ES-I3 (cell line): ENCODE measurements around the gene COBL.

Source experiments
- H3K36me3 ChIP-seq: 2 replicates; pipeline ENCODE4 v1.6.1; 2013; ENCODE audit warnings: mild to moderate bottlenecking, low read length, control low read depth, moderate library complexity; ENCODE audit not compliant: insufficient read depth
- H3K4me1 ChIP-seq: 2 replicates; pipeline ENCODE4 v1.6.1; 2013; ENCODE audit warnings: mild to moderate bottlenecking, control low read depth, low read length; ENCODE audit not compliant: insufficient read depth
- H3K9ac ChIP-seq: 2 replicates; pipeline ENCODE4 v1.6.1; 2013; ENCODE audit warnings: low read depth, mild to moderate bottlenecking, low read length, moderate library complexity
- H3K9me3 ChIP-seq: 2 replicates; pipeline ENCODE4 v1.6.1; 2013; ENCODE audit warnings: mild to moderate bottlenecking, low read length, moderate library complexity; ENCODE audit not compliant: control insufficient read depth, insufficient read depth

COBL gene

GRCh38 chr7:51279391-51280023 is 37.1 kb downstream of the COBL start:
- Histone ChIP-seq H3K9ac (no peak overlapping the region), H3K4me1 (peaks cover 5% of the 10 kb centered on the region), H3K9me3 (no peaks in the 10 kb centered on the region), H3K36me3 (no peaks in the 10 kb centered on the region)

GRCh38 chr7:51278797-51279196 is 37.8 kb downstream of the COBL start:
- no peak overlapping the region for H3K9ac ChIP-seq
- H3K4me1 ChIP-seq, result peaks cover 5% of the 10 kb centered on the region
- no peaks in the 10 kb centered on the region for H3K36me3 ChIP-seq
- H3K9me3 ChIP-seq, result no peaks in the 10 kb centered on the region

DNA sequence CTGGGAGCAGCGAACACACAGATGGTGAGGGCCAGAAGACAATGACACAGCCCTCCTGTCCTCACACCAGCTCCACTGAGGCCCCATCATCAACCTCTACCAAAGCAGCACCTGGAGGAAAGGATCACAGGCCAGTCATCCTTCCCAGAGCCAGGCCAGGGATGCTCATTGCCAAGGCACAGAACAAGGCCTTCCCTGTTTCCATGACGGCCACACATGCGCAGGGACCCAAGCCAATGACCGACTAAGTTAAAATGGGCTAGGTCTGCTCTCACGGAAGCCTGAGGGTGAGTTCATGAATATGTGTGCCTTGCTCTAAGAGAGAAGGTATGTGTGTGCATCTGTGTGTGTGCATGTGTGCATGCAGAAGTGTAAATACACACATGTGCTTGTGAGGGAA is 39.6 kb downstream of the COBL start:
- H3K9me3 ChIP-seq, result no peaks in the 10 kb centered on the region
- H3K9ac ChIP-seq, result no peak overlapping the region
- peaks cover 5% of the 10 kb centered on the region for H3K4me1 ChIP-seq
- H3K36me3 ChIP-seq, result no peaks in the 10 kb centered on the region

GRCh38 chr7:51276091-51276605 is 40.5 kb downstream of the COBL start:
- Histone ChIP-seq H3K4me1 (peaks cover 5% of the 10 kb centered on the region), H3K36me3 (no peaks in the 10 kb centered on the region), H3K9ac (no peak overlapping the region), H3K9me3 (no peaks in the 10 kb centered on the region)

GRCh38 chr7:51275532-51275931 is 41.1 kb downstream of the COBL start:
- Histone ChIP-seq H3K9ac (no peak overlapping the region), H3K36me3 (no peaks in the 10 kb centered on the region), H3K4me1 (peaks cover 4% of the 10 kb centered on the region), H3K9me3 (no peaks in the 10 kb centered on the region)

DNA sequence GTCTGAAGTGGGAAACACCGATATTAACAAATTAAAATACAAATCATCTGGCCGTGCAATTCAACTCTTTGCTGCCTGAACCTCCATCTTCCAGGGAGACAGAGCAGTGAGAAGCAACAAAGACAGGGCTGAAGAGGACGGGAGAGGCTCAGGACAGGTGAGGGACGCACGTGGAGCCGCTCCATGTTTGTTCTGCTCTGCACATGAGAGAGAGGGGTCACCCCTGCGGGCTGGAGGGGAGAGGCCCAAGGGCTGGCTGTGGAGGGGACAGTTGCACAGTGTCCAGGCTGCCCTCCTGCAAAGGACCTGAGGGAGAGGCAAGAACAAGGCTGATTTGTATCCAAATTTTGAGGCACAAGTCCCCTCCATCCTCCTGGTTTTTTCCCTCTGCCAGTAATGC is 41.7 kb downstream of the COBL start:
- no peaks in the 10 kb centered on the region for H3K9me3 ChIP-seq
- no peaks in the 10 kb centered on the region for H3K36me3 ChIP-seq
- H3K4me1 ChIP-seq, result no peaks in the 10 kb centered on the region; the same call in 1 of the 2 replicates
- no peak overlapping the region for H3K9ac ChIP-seq

GRCh38 chr7:51274001-51274400 is 42.6 kb downstream of the COBL start:
- Histone ChIP-seq H3K9me3 (no peaks in the 10 kb centered on the region), H3K36me3 (no peaks in the 10 kb centered on the region), H3K9ac (no peak overlapping the region), H3K4me1 (no peaks in the 10 kb centered on the region; the same call in 1 of the 2 replicates)

DNA sequence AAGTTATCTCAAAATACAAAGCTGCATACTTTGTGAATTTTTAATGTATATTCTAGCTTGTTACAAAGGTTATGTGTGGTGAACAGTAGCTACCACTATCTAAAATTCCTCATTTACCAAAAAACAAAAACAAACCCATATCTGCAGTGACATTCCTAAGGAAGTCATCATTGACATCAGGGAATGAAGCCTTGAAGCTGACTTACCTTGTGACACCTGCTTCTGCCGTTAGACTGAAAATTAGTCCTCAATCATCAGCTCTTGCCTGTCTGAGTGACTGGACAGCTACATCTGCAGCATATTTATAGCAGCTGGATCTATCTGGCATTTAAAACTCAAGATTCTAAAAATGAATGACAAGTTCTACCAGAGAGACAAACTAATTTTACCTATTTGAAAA is 43.2 kb downstream of the COBL start:
- H3K9me3 ChIP-seq, result no peaks in the 10 kb centered on the region
- no peaks in the 10 kb centered on the region for H3K36me3 ChIP-seq
- no peaks in the 10 kb centered on the region for H3K4me1 ChIP-seq

DNA sequence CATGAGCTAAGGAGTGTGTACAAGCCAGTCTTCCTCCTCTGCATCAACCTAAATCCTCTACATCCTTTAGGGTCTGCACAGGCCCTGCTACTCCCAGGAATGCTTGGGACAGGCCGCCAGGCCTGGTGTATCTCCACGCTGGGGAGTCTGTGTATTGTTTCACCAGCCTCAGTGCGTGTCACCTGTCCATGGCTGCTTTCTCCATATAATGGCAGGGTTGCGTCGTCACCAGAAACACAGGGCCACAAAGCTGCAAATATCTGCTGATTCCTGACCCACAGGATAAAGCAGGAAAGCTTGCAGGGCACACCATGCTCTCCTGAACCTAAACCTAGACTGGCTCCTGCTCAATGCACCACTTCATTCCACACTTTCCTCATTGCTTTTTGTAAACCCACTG is 45.6 kb downstream of the COBL start:
- H3K4me1 ChIP-seq, result no peaks in the 10 kb centered on the region
- no peaks in the 10 kb centered on the region; the same call in 1 of the 2 replicates for H3K9me3 ChIP-seq
- H3K9ac ChIP-seq, result no peak overlapping the region
- H3K36me3 ChIP-seq, result no peaks in the 10 kb centered on the region

More for the DNA sequence above, 43.2 kb downstream of the COBL start:
- no peak overlapping the region for H3K9ac ChIP-seq

DNA sequence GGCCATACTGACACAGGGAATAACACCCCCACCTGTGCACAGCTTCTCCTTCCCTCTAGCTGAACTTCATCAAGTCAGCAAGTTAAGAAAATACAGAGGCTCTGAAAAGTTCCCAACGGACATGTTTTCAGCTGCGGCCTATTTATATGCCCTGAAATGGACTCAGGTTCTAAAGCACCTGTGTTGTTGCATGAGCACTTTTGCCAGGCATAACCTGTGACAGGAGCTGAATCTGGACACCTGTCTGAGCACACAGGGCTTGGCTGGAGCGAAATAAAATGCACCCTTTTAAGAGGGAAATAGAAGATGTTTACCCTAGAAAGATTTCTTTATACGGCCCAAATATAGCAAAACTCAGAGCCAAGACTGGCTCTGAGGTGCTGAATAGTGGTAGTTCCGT is 46.7 kb downstream of the COBL start:
- no peaks in the 10 kb centered on the region for H3K36me3 ChIP-seq
- no peaks in the 10 kb centered on the region; the same call in 1 of the 2 replicates for H3K9me3 ChIP-seq
- H3K9ac ChIP-seq, result no peak overlapping the region
- no peaks in the 10 kb centered on the region for H3K4me1 ChIP-seq

DNA sequence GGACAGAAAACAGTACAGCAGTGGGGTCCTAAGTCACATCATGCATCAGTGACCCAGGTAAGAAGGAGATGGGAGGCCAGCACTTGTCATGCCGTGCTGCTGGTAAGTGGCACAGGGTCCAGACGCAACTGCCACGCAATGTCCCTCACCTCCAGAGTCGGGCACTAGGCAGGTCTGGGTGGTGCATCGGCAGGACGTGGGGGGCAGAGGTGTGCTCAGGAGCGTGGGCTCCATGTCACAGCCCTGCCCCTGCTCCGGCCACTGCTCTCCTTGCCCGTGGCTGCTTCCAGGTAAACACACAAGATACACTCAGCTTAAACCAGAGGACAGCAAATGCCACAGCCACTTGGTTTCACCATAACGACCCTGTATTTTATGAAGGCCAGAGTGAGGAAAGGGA is 47.3 kb downstream of the COBL start:
- H3K4me1 ChIP-seq, result no peaks in the 10 kb centered on the region
- no peak overlapping the region for H3K9ac ChIP-seq
- H3K9me3 ChIP-seq, result no peaks in the 10 kb centered on the region; the same call in 1 of the 2 replicates
- H3K36me3 ChIP-seq, result no peaks in the 10 kb centered on the region

GRCh38 chr7:51268859-51269258 is 47.8 kb downstream of the COBL start:
- Histone ChIP-seq H3K4me1 (no peaks in the 10 kb centered on the region), H3K9ac (no peak overlapping the region), H3K36me3 (no peaks in the 10 kb centered on the region), H3K9me3 (no peaks in the 10 kb centered on the region; the same call in 1 of the 2 replicates)

- H3K4me1 ChIP-seq, result no peaks in the 10 kb centered on the region
- H3K9me3 ChIP-seq, result no peaks in the 10 kb centered on the region; the same call in 1 of the 2 replicates
- H3K36me3 ChIP-seq, result no peaks in the 10 kb centered on the region
- H3K9ac ChIP-seq, result no peak overlapping the region
These were observed 49.4 kb downstream of the COBL start for GRCh38 chr7:51267169-51267568.

DNA sequence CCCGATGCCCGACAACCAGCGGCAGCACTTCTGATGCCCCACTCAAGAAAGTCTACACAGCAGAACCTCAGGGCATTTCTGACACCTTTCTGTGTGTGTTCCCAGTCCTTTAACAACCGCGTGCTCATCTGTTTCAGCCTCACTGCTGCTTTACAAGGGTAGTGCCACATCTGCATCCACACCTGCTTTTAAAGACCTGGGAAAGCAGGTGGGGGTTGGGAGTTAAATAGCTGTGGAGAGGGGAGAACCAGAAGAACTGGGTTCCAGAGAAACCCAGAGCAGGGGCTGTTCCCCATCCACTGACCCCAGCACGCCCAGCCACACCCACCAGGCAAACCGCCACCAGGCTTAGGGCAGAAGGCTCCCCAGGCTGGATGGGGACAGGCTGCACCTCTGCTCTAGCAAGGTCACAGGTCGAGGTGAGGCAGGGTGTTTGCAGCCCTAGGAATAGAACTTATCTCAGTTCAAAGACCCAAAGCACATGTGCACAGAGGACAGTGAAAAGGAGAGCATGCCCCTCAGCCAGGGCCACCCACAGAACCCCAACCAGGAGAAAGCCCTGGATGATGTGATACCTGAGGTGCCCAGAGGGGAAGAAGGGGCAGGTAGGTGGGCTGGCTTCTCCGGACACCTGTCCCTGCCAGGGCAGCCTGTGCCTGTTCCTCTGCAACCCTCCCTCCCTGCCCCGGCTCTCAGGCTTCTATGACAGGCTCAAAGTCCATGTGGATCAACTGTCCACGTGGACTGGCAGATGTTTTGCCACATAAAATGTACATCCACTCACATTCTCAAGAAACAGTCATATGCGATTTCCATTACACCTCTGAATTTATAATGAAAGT is 51.3 kb downstream of the COBL start:
- Histone ChIP-seq H3K9me3 (no peaks in the 10 kb centered on the region; the same call in 1 of the 2 replicates), H3K36me3 (no peaks in the 10 kb centered on the region), H3K4me1 (no peaks in the 10 kb centered on the region), H3K9ac (no peak overlapping the region)
